Measurements from ENCODE around the gene SPTLC3. TPM values are rescaled to one million over a fixed set of nuclear protein-coding genes. Genes with fewer than 3 reads are reported as not detected.

SPTLC3 gene
- total RNA-seq, 1 experiment from 2014 or later = 31.5 TPM

DNA sequence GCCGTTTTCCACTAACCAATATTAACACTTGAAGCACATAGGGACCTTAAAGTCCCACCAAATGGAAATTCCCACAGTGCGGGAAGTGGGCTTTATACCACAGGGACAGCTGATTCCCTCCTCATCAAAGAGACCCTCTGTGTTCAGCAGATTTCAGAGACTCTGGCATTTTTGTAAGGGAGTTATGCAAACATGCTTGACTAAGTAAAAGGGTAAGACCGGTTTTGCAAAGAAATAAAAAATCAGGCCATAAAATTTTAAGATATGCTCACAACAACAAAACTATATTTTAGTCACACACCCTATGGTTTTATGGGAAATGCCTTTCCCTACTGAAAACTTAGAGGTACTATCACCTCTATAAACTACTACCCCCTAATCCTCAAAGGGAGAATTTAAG is 45.4 kb upstream of the SPTLC3 start:
- H3K27me3 Mint-ChIP-seq (ENCODE audit: insufficient read depth, unreplicated experiment) = no peaks in the 10 kb centered on the region
- Histone ChIP-seq H3K4me3 (ENCODE audit: low read depth, low read length) (no peak overlapping the region), H3K27me3 (replicated peaks; ENCODE audit: control insufficient read depth, insufficient read depth, low read length) (no peaks in the 10 kb centered on the region), H3K9me3 (no peaks in the 10 kb centered on the region), H3K4me1 (0 out of 2 replicates have a peak, but pooled peaks cover 5% of the 10 kb centered on the region), H3K36me3 (ENCODE audit: control insufficient read depth, insufficient read depth, low read length) (no peaks in the 10 kb centered on the region)
- no peaks in the 10 kb centered on the region for H3K4me1 Mint-ChIP-seq (ENCODE audit: low read depth, unreplicated experiment)
- no peak for DNase-seq
- TF ChIP-seq, protein P1, sequence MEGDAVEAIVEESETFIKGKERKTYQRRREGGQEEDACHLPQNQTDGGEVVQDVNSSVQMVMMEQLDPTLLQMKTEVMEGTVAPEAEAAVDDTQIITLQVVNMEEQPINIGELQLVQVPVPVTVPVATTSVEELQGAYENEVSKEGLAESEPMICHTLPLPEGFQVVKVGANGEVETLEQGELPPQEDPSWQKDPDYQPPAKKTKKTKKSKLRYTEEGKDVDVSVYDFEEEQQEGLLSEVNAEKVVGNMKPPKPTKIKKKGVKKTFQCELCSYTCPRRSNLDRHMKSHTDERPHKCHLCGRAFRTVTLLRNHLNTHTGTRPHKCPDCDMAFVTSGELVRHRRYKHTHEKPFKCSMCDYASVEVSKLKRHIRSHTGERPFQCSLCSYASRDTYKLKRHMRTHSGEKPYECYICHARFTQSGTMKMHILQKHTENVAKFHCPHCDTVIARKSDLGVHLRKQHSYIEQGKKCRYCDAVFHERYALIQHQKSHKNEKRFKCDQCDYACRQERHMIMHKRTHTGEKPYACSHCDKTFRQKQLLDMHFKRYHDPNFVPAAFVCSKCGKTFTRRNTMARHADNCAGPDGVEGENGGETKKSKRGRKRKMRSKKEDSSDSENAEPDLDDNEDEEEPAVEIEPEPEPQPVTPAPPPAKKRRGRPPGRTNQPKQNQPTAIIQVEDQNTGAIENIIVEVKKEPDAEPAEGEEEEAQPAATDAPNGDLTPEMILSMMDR (IDR thresholded peaks at IDR 0.05; ENCODE audit: insufficient read depth in 1 of 2, low read depth in 1 of 2, low read length in 1 of 2, severe bottlenecking in 1 of 2, unreplicated experiment in 1 of 2) = no peak
- ChIA-PET POLR2A (no interaction called here), CTCF (no interaction called here)
- no peak overlapping the region for H3K4me3 Mint-ChIP-seq (ENCODE audit: unreplicated experiment)
- no peak overlapping the region for H3K27ac Mint-ChIP-seq (ENCODE audit: unreplicated experiment)
- no peaks in the 10 kb centered on the region for H3K9me3 Mint-ChIP-seq (ENCODE audit: unreplicated experiment)
- intact Hi-C loops (cut with micrococcal nuclease; ENCODE audit: unreplicated experiment) = no loop called here
- no peaks in the 10 kb centered on the region for H3K36me3 Mint-ChIP-seq (ENCODE audit: insufficient read depth, unreplicated experiment)
- BruUV-seq (replicated peaks) = no TSS peak

DNA sequence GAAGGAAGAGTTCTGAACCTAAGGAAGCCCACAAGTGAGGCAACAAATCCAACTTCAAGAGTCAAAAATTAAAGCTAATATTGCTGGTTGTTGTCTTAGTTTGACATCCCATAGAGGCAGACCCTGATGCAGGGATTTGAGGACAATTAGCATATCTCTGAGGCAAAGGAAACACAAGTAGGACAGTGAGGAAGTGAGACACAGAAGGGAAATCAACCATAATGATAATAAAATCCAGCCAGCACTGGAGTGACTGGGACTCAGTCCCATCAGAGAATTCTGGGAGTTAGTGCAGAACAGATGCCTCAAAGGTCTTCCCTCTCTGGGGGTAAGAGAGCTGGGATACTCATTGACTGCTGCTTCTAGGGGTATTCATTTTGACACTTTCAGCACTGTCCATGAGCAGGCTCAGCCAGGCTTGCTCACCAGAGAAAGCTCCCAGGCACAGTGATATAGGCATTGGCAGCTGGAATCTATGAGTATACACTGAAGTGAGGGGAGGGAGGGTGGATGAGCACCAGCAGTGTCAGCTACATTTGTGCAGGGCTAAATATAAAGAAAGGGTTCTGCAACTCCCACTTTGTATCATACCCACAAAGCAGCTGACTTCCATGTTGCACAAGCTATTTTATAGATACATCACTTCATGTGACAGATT is 43.4 kb upstream of the SPTLC3 start:
- ChIA-PET CTCF (interaction anchor here (2.6 kb wide), 1 partner anchor 39 kb away, joined by 16 read pairs; no protein-coding TSS in a partner anchor), POLR2A (no interaction called here)
- Histone ChIP-seq H3K4me1 (peaks cover 5% of the 10 kb centered on the region; the same call in 1 of the 2 replicates), H3K36me3 (ENCODE audit: control insufficient read depth, insufficient read depth, low read length) (no peaks in the 10 kb centered on the region), H3K4me3 (ENCODE audit: low read depth, low read length) (no peak overlapping the region), H3K27me3 (replicated peaks; ENCODE audit: control insufficient read depth, insufficient read depth, low read length) (no peaks in the 10 kb centered on the region), H3K9me3 (peaks cover 12% of the 10 kb centered on the region)
- no TSS peak for BruUV-seq (replicated peaks)
- Mint-ChIP-seq H3K4me1 (ENCODE audit: low read depth, unreplicated experiment) (peaks cover under 1% of the 10 kb centered on the region), H3K36me3 (ENCODE audit: insufficient read depth, unreplicated experiment) (no peaks in the 10 kb centered on the region), H3K4me3 (ENCODE audit: unreplicated experiment) (no peak overlapping the region), H3K27ac (ENCODE audit: unreplicated experiment) (no peak overlapping the region), H3K27me3 (ENCODE audit: insufficient read depth, unreplicated experiment) (no peaks in the 10 kb centered on the region), H3K9me3 (ENCODE audit: unreplicated experiment) (peaks cover 9% of the 10 kb centered on the region)
- TF ChIP-seq, protein P1 (IDR thresholded peaks at IDR 0.05; ENCODE audit: insufficient read depth in 1 of 2, low read depth in 1 of 2, low read length in 1 of 2, severe bottlenecking in 1 of 2, unreplicated experiment in 1 of 2) = no peak
- DNase-seq = no peak
- intact Hi-C loops (cut with micrococcal nuclease; ENCODE audit: unreplicated experiment) = no loop called here

DNA sequence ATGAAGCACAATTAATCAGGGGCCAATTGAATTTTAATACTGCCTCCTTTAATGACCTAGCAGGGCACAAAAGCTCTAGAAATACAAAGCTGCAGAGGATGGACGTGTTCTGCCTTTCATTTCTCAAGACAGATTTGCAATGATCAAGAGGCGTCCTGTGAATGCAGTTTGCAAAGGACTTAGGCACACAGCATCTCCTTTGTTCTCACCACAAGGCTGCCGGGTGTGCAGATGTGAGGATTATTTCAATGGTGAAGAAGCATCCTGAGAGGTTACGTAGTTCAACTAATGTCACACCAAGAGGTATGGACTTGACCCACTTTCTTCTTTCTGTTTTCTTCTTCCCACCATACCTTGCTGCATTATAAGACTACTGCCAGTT is 42.9 kb upstream of the SPTLC3 start:
- TF ChIP-seq, protein P1 (IDR thresholded peaks at IDR 0.05; ENCODE audit: insufficient read depth in 1 of 2, low read depth in 1 of 2, low read length in 1 of 2, severe bottlenecking in 1 of 2, unreplicated experiment in 1 of 2) = no peak
- H3K36me3 ChIP-seq (ENCODE audit: control insufficient read depth, insufficient read depth, low read length) = no peaks in the 10 kb centered on the region; the same call in 1 of the 2 replicates
- Mint-ChIP-seq H3K36me3 (ENCODE audit: insufficient read depth, unreplicated experiment) (peaks cover 4% of the 10 kb centered on the region), H3K27me3 (ENCODE audit: insufficient read depth, unreplicated experiment) (no peaks in the 10 kb centered on the region), H3K27ac (ENCODE audit: unreplicated experiment) (no peak overlapping the region), H3K4me3 (ENCODE audit: unreplicated experiment) (no peak overlapping the region), H3K9me3 (ENCODE audit: unreplicated experiment) (peaks cover 9% of the 10 kb centered on the region), H3K4me1 (ENCODE audit: low read depth, unreplicated experiment) (peaks cover 5% of the 10 kb centered on the region)
- no peak overlapping the region for H3K4me3 ChIP-seq (ENCODE audit: low read depth, low read length)
- intact Hi-C loops (cut with micrococcal nuclease; ENCODE audit: unreplicated experiment) = loop anchor here (1.0 kb wide), 1 partner anchor 41 kb away; no protein-coding TSS in a partner anchor
- peaks cover 12% of the 10 kb centered on the region for H3K9me3 ChIP-seq
- no peaks in the 10 kb centered on the region for H3K27me3 ChIP-seq (replicated peaks; ENCODE audit: control insufficient read depth, insufficient read depth, low read length)
- H3K4me1 ChIP-seq = peaks cover 9% of the 10 kb centered on the region; the same call in 1 of the 2 replicates
- no peak for DNase-seq
- ChIA-PET CTCF (interaction anchor here (2.6 kb wide), 1 partner anchor 40 kb away, joined by 16 read pairs; no protein-coding TSS in a partner anchor), POLR2A (no interaction called here)
- BruUV-seq (replicated peaks) = no TSS peak
